Measurements from ENCODE around the gene OTUD4. TPM values are rescaled to one million over a fixed set of nuclear protein-coding genes. Genes with fewer than 3 reads are reported as not detected.

OTUD4 gene
- polyA plus RNA-seq, 3 donors: 7.5 to 14.4 (median 9.0) TPM

- intact Hi-C loops (cut with micrococcal nuclease): no loop called here
- no peak overlapping the region for H2AFZ ChIP-seq (ENCODE audit: insufficient read depth, low read depth, low read length, poor library complexity, severe bottlenecking)
- TF ChIP-seq CTCF (IDR thresholded peaks at IDR 0.05): no peak
- Mint-ChIP-seq H3K4me3 (no peak overlapping the region), H3K27me3 (ENCODE audit: low read depth in 3 of 3) (no peaks in the 10 kb centered on the region), H3K36me3 (peaks cover 66 to 72% of the 10 kb centered on the region in 2 donors), H3K4me1 (no peaks in the 10 kb centered on the region), H3K27ac (no peak overlapping the region), H3K9me3 (no peaks in the 10 kb centered on the region)
- no peaks in the 10 kb centered on the region for H3K79me2 ChIP-seq (ENCODE audit: insufficient read depth, low read length)
- WGBS (ENCODE audit: insufficient coverage): no CpG with 5 or more reads among the region's 2 CpGs
- H3K27ac ChIP-seq (ENCODE audit: low read depth in 1 of 2, low read length in 2 of 2): no peak overlapping the region
- H4K20me1 ChIP-seq (ENCODE audit: insufficient read depth, low read length): no peaks in the 10 kb centered on the region
- H3K4me3 ChIP-seq (replicated peaks in 1 of 3; ENCODE audit: low read depth in 2 of 3, low read length in 3 of 3): no peak overlapping the region
- no peaks in the 10 kb centered on the region for H3K9me3 ChIP-seq (replicated peaks in 1 of 2; ENCODE audit: control insufficient read depth in 1 of 2, insufficient read depth in 1 of 2, low read length in 2 of 2)
- no peak overlapping the region for H3K4me2 ChIP-seq (replicated peaks; ENCODE audit: extremely low read depth, low read length, poor library complexity, severe bottlenecking)
- no peak for DNase-seq
- H3K27me3 ChIP-seq (ENCODE audit: control insufficient read depth in 2 of 2, insufficient read depth in 2 of 2, low read length in 2 of 2): no peaks in the 10 kb centered on the region
- no peaks in the 10 kb centered on the region for H3K4me1 ChIP-seq (ENCODE audit: control insufficient read depth in 1 of 2, insufficient read depth in 2 of 2, low read length in 2 of 2)
- no peak overlapping the region for H3K9ac ChIP-seq (ENCODE audit: insufficient read depth, low read length, poor library complexity, severe bottlenecking)
- H3K36me3 ChIP-seq (replicated peaks in 1 of 2; ENCODE audit: control insufficient read depth in 1 of 2, insufficient read depth in 2 of 2, low read length in 2 of 2): peaks cover 89 to 97% of the 10 kb centered on the region in 2 donors
Observed at GRCh38 chr4:145125396-145125795, 55.0 kb downstream of the OTUD4 start.

- H3K27ac ChIP-seq (ENCODE audit: low read depth in 1 of 2, low read length in 2 of 2): no peak overlapping the region
- no peak overlapping the region for H3K4me2 ChIP-seq (replicated peaks; ENCODE audit: extremely low read depth, low read length, poor library complexity, severe bottlenecking)
- H3K4me3 ChIP-seq (replicated peaks in 1 of 3; ENCODE audit: low read depth in 2 of 3, low read length in 3 of 3): no peak overlapping the region
- DNase-seq: no peak
- peak overlapping the region in 1 of 7 donors; percentile 21 for H3K27ac Mint-ChIP-seq
- H3K4me3 Mint-ChIP-seq: no peak overlapping the region
- H3K27me3 ChIP-seq (ENCODE audit: control insufficient read depth in 2 of 2, insufficient read depth in 2 of 2, low read length in 2 of 2): no peaks in the 10 kb centered on the region
- intact Hi-C loops (cut with micrococcal nuclease): loop anchor here in 1 of 2 donors (10.0 kb wide), 1 partner anchor 77 kb away; the partner anchor contains the start of gene OTUD4
- no peak overlapping the region for H3K9ac ChIP-seq (ENCODE audit: insufficient read depth, low read length, poor library complexity, severe bottlenecking)
- peaks cover 64 to 73% of the 10 kb centered on the region in 2 donors for H3K36me3 Mint-ChIP-seq
- no peak overlapping the region for H2AFZ ChIP-seq (ENCODE audit: insufficient read depth, low read depth, low read length, poor library complexity, severe bottlenecking)
- peaks cover 5% of the 10 kb centered on the region for H3K4me1 Mint-ChIP-seq
- no peaks in the 10 kb centered on the region for H3K9me3 Mint-ChIP-seq
- H3K36me3 ChIP-seq (replicated peaks in 1 of 2; ENCODE audit: control insufficient read depth in 1 of 2, insufficient read depth in 2 of 2, low read length in 2 of 2): peaks cover 89 to 90% of the 10 kb centered on the region in 2 donors
- peaks cover 4% of the 10 kb centered on the region for H4K20me1 ChIP-seq (ENCODE audit: insufficient read depth, low read length)
- H3K79me2 ChIP-seq (ENCODE audit: insufficient read depth, low read length): peaks cover 18% of the 10 kb centered on the region
- no peaks in the 10 kb centered on the region for H3K27me3 Mint-ChIP-seq (ENCODE audit: low read depth in 3 of 3)
- no peak for TF ChIP-seq CTCF (IDR thresholded peaks at IDR 0.05)
- no peaks in the 10 kb centered on the region for H3K9me3 ChIP-seq (replicated peaks in 1 of 2; ENCODE audit: control insufficient read depth in 1 of 2, insufficient read depth in 1 of 2, low read length in 2 of 2)
- H3K4me1 ChIP-seq (ENCODE audit: control insufficient read depth in 1 of 2, insufficient read depth in 2 of 2, low read length in 2 of 2): peaks cover 5 to 7% of the 10 kb centered on the region in 2 donors
Observed at GRCh38 chr4:145108128-145108527, 72.3 kb downstream of the OTUD4 start.
